HCT116 (cell line): ENCODE measurements around the gene EID2. TPM values are rescaled to one million over a fixed set of nuclear protein-coding genes. Genes with fewer than 3 reads are reported as not detected.
A peak's percentile ranks its signal among the peaks of the same experiment; 100 is the strongest.

Experiments
- ATAC-seq: fragments of 200-7000 bp; cut with Tn5 transposase; 2 replicates; pipeline ENCODE4 v1.9.1; 2020; ENCODE audit warnings: mild to moderate bottlenecking, moderate library complexity
- BruUV-seq: library from RNA; stranded (reverse); fragments of 400-500 nt; replicated peaks from 2 replicates; lab custom pipeline; 2021; lab: Mats Ljungman, UMichigan
- CTCF ChIA-PET: fragments of 300-600 bp; sonication (Branson Sonifier 250); formaldehyde crosslinking; loops from one replicate; lab custom pipeline; 2021; ENCODE audit warnings: antibody characterized with exemption; lab: Charles Lee
- POLR2A ChIA-PET: fragments of 300-600, 350-600 bp; sonication (Branson Sonifier 250); formaldehyde crosslinking; loops from one replicate; lab custom pipeline; 2021; ENCODE audit warnings: antibody characterized with exemption; lab: Charles Lee
- RAD21 ChIA-PET, 2 experiments: fragments of 300-600 bp; sonication (Branson Sonifier 250); formaldehyde crosslinking; loops; one replicate each; lab custom pipeline; 2023; ENCODE audit warnings: low total read pairs in 2 of 2; ENCODE audit not compliant: uncharacterized antibody in 2 of 2, unreplicated experiment in 2 of 2, low non-redundant PET in 1 of 2; lab: Charles Lee
- DNase-seq: peaks from one replicate; pipeline ENCODE4 v3.0.0-alpha.2; 2010; ENCODE audit warnings: low read depth, low spot score
- H2AFZ ChIP-seq: fragments of 200-600 bp; shearing (Covaris generic), sonication (generic); 2 replicates; pipeline ENCODE4 v1.6.1; 2017; ENCODE audit warnings: low read depth, mixed run types, mixed read lengths, antibody characterized with exemption, low read length; ENCODE audit not compliant: poor library complexity, severe bottlenecking
- H3K27ac ChIP-seq: 2 replicates; pipeline ENCODE4 v1.5.1; 2012; ENCODE audit warnings: low read depth, low read length
- H3K27me3 ChIP-seq: fragments of 200-600 bp; sonication (generic); 2 replicates; pipeline ENCODE4 v1.6.1; 2016; ENCODE audit warnings: mixed run types, low read length, mixed read lengths; ENCODE audit not compliant: insufficient read depth
- H3K36me3 ChIP-seq, 2 experiments: fragments of 200-500 bp in 1 of 2; fragments of 200-600 bp in 1 of 2; sonication (Bioruptor generic) in 1 of 2; sonication (generic) in 1 of 2; 2 replicates each; pipeline versions ENCODE4 v1.5.1 to v1.6.1; 2014 to 2016; ENCODE audit warnings: low read length in 2 of 2, inconsistent platforms in 1 of 2, mixed read lengths in 1 of 2, mixed run types in 1 of 2; ENCODE audit not compliant: insufficient read depth in 2 of 2, control insufficient read depth in 1 of 2
- H3K4me1 ChIP-seq, 2 experiments: fragments of 200-600 bp in 1 of 2; sonication (generic) in 1 of 2; 2 replicates each; pipeline versions ENCODE4 v1.5.1 to v1.6.1; 2012 to 2017; ENCODE audit warnings: low read length in 2 of 2, inconsistent platforms in 1 of 2, mild to moderate bottlenecking in 1 of 2, mixed read lengths in 1 of 2, mixed run types in 1 of 2, moderate library complexity in 1 of 2; ENCODE audit not compliant: insufficient read depth in 2 of 2, control insufficient read depth in 1 of 2
- H3K4me2 ChIP-seq: fragments of 200-600 bp; sonication (generic); 2 replicates; pipeline ENCODE4 v1.6.1; 2017; ENCODE audit warnings: mixed run types, low read length, mixed read lengths
- H3K4me3 ChIP-seq, 2 experiments: fragments of 200-600 bp in 1 of 2; sonication (generic) in 1 of 2; replicated peaks in 1 of 2; 2 replicates each; pipeline ENCODE4 v1.5.1; 2011 to 2016; ENCODE audit warnings: low read length in 2 of 2, control low read depth in 1 of 2, low read depth in 1 of 2, mild to moderate bottlenecking in 1 of 2, mixed read lengths in 1 of 2, mixed run types in 1 of 2
- H3K79me2 ChIP-seq: fragments of 200-600 bp; sonication (generic); 2 replicates; pipeline ENCODE4 v1.6.1; 2017; ENCODE audit warnings: mild to moderate bottlenecking, mixed run types, low read length, moderate library complexity, mixed read lengths; ENCODE audit not compliant: insufficient read depth
- H3K9ac ChIP-seq: fragments of 200-600 bp; sonication (generic); 2 replicates; pipeline ENCODE4 v1.6.1; 2016; ENCODE audit warnings: low read length, mixed read lengths
- H3K9me2 ChIP-seq: fragments of 200-600 bp; sonication (generic), shearing (Covaris generic); 2 replicates; pipeline ENCODE4 v1.6.1; 2017; ENCODE audit warnings: mixed run types, mild to moderate bottlenecking, moderate library complexity; ENCODE audit not compliant: insufficient read depth
- H3K9me3 ChIP-seq, 2 experiments: fragments of 200-500 bp in 1 of 2; fragments of 200-600 bp in 1 of 2; sonication (Bioruptor generic) in 1 of 2; sonication (generic) in 1 of 2; 2 replicates each; pipeline ENCODE4 v1.6.1; 2014 to 2017; ENCODE audit warnings: low read length in 2 of 2, mixed read lengths in 2 of 2, inconsistent platforms in 1 of 2, low read depth in 1 of 2, mild to moderate bottlenecking in 1 of 2, mixed run types in 1 of 2, moderate library complexity in 1 of 2; ENCODE audit not compliant: control insufficient read depth in 1 of 2, insufficient read depth in 1 of 2
- H4K20me1 ChIP-seq: fragments of 200-600 bp; sonication (generic), shearing (Covaris generic); 2 replicates; pipeline ENCODE4 v1.6.1; 2017; ENCODE audit warnings: mixed run types, mild to moderate bottlenecking, moderate library complexity; ENCODE audit not compliant: insufficient read depth
- ATF3 ChIP-seq: IDR thresholded peaks from 2 replicates; pipeline ENCODE4 v1.6.1; 2012
- CBX3 ChIP-seq: IDR thresholded peaks from 2 replicates; pipeline ENCODE4 v1.6.1; 2012; ENCODE audit warnings: low read depth
- CEBPB ChIP-seq: IDR thresholded peaks from 2 replicates; pipeline ENCODE4 v1.6.1; 2012; ENCODE audit warnings: low read depth
- EGR1 ChIP-seq: IDR thresholded peaks from 2 replicates; pipeline ENCODE4 v1.6.1; 2012; ENCODE audit warnings: low read depth
- FOSL1 ChIP-seq: IDR thresholded peaks from 2 replicates; pipeline ENCODE4 v1.6.1; 2012; ENCODE audit warnings: low read depth
- POLR2A ChIP-seq: IDR thresholded peaks from 2 replicates; pipeline ENCODE4 v1.7.0; 2011; ENCODE audit warnings: borderline replicate concordance; ENCODE audit not compliant: insufficient read depth, insufficient read length; ENCODE audit errors: extremely low read depth
- POLR2AphosphoS5 ChIP-seq: IDR thresholded peaks from 2 replicates; pipeline ENCODE4 v1.6.1; 2011; ENCODE audit warnings: mild to moderate bottlenecking, low read depth, low read length, moderate library complexity
- SP1 ChIP-seq: IDR thresholded peaks from 2 replicates; pipeline ENCODE4 v1.6.1; 2012; ENCODE audit warnings: low read depth
- ZFX ChIP-seq: fragments of 450-650 bp; IDR thresholded peaks from 2 replicates; pipeline ENCODE4 v1.6.1; 2017
- intact Hi-C: fragments of 100-400 bp; cut with micrococcal nuclease; formaldehyde crosslinking; loops from 2 replicates; pipeline ENCODE4 v1.10.0; 2022
- total RNA-seq: library from RNA; stranded (reverse); gene quantifications from one replicate; pipeline ENCODE4 v1.2.1, GENCODE V29; 2021; ENCODE audit not compliant: unreplicated experiment
- TF ChIP-seq, protein P1 (sequence below): IDR thresholded peaks from 2 replicates; pipeline ENCODE4 v1.6.1; 2011; ENCODE audit warnings: mild to moderate bottlenecking, low read length, moderate library complexity; ENCODE audit not compliant: insufficient replicate concordance; ENCODE audit errors: extremely low read depth
- TF ChIP-seq, protein P2 (sequence below): IDR thresholded peaks from 2 replicates; pipeline ENCODE4 v1.6.1; 2012; ENCODE audit warnings: low read depth

EID2 gene
- total RNA-seq, 1 experiment from 2014 or later: 11.7 TPM

GRCh38 chr19:39533791-39534190 is 6.2 kb downstream of the EID2 start:
- intact Hi-C loops: loop anchor here (2.0 to 10.0 kb wide), 2 partner anchors 89 to 319 kb away; partner anchors contain the start of gene SUPT5H
- H3K27ac ChIP-seq: no peak overlapping the region
- peaks cover 8 to 14% of the 10 kb centered on the region in 2 experiments for H3K4me1 ChIP-seq
- DNase-seq (no peak), ATAC-seq (no peak)
- ChIA-PET POLR2A (interaction anchor here (1.2 to 1.3 kb wide), 2 partner anchors 93 to 98 kb away, joined by 4 to 5 read pairs; partner anchors contain the start of gene RPS16), CTCF (interaction anchor here (0.7 to 2.8 kb wide), 3 partner anchors 58 to 119 kb away, joined by 3 to 24 read pairs (median 5); no protein-coding TSS in a partner anchor), RAD21 (no interaction called here)
- no peaks in the 10 kb centered on the region for H3K36me3 ChIP-seq
- H2AFZ ChIP-seq: no peak overlapping the region
- H3K9ac ChIP-seq: no peak overlapping the region
- no peaks in the 10 kb centered on the region for H4K20me1 ChIP-seq
- no peaks in the 10 kb centered on the region for H3K9me3 ChIP-seq
- no peaks in the 10 kb centered on the region for H3K9me2 ChIP-seq
- H3K79me2 ChIP-seq: peaks cover 8% of the 10 kb centered on the region
- BruUV-seq: no TSS peak
- no peak overlapping the region for H3K4me3 ChIP-seq
- H3K27me3 ChIP-seq: no peaks in the 10 kb centered on the region
- no peak overlapping the region for H3K4me2 ChIP-seq
- TF ChIP-seq, protein P1, sequence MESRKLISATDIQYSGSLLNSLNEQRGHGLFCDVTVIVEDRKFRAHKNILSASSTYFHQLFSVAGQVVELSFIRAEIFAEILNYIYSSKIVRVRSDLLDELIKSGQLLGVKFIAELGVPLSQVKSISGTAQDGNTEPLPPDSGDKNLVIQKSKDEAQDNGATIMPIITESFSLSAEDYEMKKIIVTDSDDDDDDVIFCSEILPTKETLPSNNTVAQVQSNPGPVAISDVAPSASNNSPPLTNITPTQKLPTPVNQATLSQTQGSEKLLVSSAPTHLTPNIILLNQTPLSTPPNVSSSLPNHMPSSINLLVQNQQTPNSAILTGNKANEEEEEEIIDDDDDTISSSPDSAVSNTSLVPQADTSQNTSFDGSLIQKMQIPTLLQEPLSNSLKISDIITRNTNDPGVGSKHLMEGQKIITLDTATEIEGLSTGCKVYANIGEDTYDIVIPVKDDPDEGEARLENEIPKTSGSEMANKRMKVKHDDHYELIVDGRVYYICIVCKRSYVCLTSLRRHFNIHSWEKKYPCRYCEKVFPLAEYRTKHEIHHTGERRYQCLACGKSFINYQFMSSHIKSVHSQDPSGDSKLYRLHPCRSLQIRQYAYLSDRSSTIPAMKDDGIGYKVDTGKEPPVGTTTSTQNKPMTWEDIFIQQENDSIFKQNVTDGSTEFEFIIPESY: no peak
- TF ChIP-seq SP1 (no peak), EGR1 (no peak), CEBPB (no peak), ATF3 (no peak)

GRCh38 chr19:39533003-39533512 is 6.9 kb downstream of the EID2 start:
- H2AFZ ChIP-seq: no peak overlapping the region
- H3K4me2 ChIP-seq: peak overlapping the region; percentile 97
- POLR2A ChIA-PET: interaction anchor here (1.0 to 1.2 kb wide), 3 partner anchors 14 to 97 kb away, joined by 4 to 7 read pairs (median 5); partner anchors contain the start of gene RPS16
- no peaks in the 10 kb centered on the region for H4K20me1 ChIP-seq
- CTCF ChIA-PET: interaction anchor here (1.0 to 2.8 kb wide), 5 partner anchors 9 to 135 kb away, joined by 3 to 24 read pairs (median 5); no protein-coding TSS in a partner anchor
- no peaks in the 10 kb centered on the region for H3K27me3 ChIP-seq
- ATAC-seq (peak; percentile 21), DNase-seq (no peak)
- H3K9ac ChIP-seq: no peak overlapping the region
- peak overlapping the region; percentile 67 to 82; a peak in 3 of 4 replicates for H3K4me3 ChIP-seq
- intact Hi-C loops: loop anchor here (2.0 to 10.0 kb wide), 2 partner anchors 88 to 318 kb away; partner anchors contain the start of gene SUPT5H
- RAD21 ChIA-PET: no interaction called here
- no peak overlapping the region for H3K27ac ChIP-seq
- H3K79me2 ChIP-seq: peaks cover under 1% of the 10 kb centered on the region
- no peaks in the 10 kb centered on the region for H3K9me2 ChIP-seq
- H3K4me1 ChIP-seq: peaks cover 3 to 13% of the 10 kb centered on the region in 2 experiments; a peak in 3 of 4 replicates
- no peaks in the 10 kb centered on the region for H3K36me3 ChIP-seq
- H3K9me3 ChIP-seq: no peaks in the 10 kb centered on the region
- BruUV-seq: no TSS peak
- TF ChIP-seq POLR2AphosphoS5 (no peak), FOSL1 (no peak), ZFX (no peak), ATF3 (no peak), POLR2A (no peak), CBX3 (no peak)
- TF ChIP-seq, protein P2, sequence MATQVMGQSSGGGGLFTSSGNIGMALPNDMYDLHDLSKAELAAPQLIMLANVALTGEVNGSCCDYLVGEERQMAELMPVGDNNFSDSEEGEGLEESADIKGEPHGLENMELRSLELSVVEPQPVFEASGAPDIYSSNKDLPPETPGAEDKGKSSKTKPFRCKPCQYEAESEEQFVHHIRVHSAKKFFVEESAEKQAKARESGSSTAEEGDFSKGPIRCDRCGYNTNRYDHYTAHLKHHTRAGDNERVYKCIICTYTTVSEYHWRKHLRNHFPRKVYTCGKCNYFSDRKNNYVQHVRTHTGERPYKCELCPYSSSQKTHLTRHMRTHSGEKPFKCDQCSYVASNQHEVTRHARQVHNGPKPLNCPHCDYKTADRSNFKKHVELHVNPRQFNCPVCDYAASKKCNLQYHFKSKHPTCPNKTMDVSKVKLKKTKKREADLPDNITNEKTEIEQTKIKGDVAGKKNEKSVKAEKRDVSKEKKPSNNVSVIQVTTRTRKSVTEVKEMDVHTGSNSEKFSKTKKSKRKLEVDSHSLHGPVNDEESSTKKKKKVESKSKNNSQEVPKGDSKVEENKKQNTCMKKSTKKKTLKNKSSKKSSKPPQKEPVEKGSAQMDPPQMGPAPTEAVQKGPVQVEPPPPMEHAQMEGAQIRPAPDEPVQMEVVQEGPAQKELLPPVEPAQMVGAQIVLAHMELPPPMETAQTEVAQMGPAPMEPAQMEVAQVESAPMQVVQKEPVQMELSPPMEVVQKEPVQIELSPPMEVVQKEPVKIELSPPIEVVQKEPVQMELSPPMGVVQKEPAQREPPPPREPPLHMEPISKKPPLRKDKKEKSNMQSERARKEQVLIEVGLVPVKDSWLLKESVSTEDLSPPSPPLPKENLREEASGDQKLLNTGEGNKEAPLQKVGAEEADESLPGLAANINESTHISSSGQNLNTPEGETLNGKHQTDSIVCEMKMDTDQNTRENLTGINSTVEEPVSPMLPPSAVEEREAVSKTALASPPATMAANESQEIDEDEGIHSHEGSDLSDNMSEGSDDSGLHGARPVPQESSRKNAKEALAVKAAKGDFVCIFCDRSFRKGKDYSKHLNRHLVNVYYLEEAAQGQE: no peak
